ENCODE measurements around the gene OSBPL8.

GRCh38 chr12:76316468-76316867 lies 243.1 kb downstream of the OSBPL8 start:
- TF ChIP-seq, protein P1, sequence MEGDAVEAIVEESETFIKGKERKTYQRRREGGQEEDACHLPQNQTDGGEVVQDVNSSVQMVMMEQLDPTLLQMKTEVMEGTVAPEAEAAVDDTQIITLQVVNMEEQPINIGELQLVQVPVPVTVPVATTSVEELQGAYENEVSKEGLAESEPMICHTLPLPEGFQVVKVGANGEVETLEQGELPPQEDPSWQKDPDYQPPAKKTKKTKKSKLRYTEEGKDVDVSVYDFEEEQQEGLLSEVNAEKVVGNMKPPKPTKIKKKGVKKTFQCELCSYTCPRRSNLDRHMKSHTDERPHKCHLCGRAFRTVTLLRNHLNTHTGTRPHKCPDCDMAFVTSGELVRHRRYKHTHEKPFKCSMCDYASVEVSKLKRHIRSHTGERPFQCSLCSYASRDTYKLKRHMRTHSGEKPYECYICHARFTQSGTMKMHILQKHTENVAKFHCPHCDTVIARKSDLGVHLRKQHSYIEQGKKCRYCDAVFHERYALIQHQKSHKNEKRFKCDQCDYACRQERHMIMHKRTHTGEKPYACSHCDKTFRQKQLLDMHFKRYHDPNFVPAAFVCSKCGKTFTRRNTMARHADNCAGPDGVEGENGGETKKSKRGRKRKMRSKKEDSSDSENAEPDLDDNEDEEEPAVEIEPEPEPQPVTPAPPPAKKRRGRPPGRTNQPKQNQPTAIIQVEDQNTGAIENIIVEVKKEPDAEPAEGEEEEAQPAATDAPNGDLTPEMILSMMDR (IDR thresholded peaks at IDR 0.05; ENCODE audit: insufficient read depth, low read depth, low read length), result no peak
- no peak for TF ChIP-seq EZH2 (IDR thresholded peaks at IDR 0.05; ENCODE audit: insufficient read depth, low read length)

All from astrocyte (in vitro differentiated cells and primary cell).